Stimulated activated CD4-positive, alpha-beta T cell treated with anti-CD3 and anti-CD28 coated beads, Interleukin-15, amount 100 ng/mL, for 24 hours (primary cell): Measurements from ENCODE around the gene WASF3.

Experiments
- DNase-seq: peaks from one replicate; pipeline ENCODE4 v3.0.0-alpha.2; 2020

WASF3 gene

DNA sequence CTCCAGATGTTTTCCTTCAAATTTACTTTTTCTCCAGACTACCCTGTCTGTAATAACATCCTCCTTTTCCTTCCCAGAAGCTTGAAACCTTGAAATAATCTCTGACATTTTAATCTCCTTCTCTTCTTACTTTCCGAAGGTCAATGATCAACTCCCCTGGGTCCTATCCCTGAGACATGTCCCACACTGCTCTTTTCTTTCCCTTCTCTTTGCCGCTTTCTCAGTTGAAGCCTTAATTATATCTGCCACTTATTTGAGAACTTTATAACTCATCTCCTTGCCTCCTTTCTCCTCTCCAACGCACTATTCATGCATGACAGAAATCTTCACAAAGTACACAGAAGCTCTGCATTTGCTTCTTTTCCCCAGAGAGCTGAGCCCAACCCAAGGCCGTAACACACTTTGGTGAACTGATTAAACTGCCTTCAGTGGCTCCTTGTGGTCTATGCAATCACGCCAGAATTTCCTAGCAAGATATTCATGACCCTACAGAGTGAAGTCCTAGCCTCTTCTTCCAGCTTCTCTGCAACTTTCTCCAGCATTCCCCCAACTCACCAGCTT, 9.2 kb upstream of the WASF3 start:
- DNase-seq: no peak

DNA sequence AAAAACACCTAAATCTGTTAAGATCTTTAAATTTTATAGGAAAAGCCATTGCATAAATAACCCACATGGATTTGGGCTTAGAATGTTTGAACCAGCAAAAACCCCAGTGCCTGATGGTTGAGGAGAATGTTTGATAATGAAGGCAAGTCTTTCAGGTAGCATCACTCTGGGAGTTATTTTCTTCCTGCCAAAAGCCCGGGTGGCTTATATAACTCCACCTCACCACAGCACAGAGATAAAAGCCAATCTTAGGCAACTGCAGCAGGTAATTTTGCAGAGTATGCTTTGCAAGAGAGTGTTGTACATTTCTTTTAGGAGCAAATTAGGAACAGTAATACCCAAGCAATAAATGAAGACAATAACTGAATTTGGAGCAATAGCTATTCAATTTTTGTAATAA, 7.8 kb upstream of the WASF3 start:
- DNase-seq: no peak

DNA sequence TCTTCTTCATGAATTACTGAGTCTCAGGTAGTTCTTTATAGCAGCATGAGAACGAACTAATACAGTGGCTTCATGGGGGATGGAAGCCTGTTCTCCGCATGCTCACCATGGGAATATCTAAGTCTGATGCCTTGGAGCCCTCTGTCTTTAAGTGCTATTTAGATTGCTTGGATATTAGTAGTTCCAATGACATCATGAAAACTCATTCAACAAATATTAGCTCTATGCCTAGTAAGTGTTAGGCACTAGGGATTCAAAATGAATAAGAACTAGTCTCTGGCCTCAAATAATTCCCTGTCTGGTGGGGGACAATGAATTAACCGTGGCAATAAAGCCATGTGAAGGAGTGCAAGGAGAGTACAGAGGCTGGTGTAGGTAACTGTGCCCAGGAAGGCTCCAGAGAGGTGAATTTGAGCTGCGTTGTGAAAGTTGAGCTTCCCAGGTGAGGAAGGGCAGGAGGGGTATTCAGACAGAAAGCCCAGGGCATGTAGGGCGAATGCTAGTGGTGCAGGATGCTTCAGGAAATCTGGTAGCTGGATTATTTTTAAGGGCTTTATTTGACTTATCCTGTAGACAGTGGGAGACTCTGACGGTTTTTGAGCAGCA, 6.1 kb upstream of the WASF3 start:
- DNase-seq: no peak

DNA sequence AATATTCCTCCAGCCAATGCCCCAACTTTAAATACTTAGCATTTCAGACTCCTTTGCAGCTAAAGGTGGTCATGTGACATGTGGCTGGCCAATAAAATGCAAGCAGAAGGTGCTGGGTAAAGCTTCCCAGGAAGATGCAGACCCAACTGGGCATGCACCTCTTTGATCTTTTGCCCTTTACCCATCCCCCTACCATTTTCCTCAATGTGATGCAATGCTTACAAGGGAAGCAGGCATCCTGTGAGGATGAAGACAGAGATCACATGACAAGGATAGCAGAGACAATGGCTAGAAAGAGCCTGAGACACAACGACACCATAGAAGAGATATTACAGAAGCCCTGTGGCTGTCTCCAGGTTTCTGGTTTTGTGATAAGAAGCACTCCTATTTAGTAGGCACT, 2.1 kb upstream of the WASF3 start:
- DNase-seq: no peak

DNA sequence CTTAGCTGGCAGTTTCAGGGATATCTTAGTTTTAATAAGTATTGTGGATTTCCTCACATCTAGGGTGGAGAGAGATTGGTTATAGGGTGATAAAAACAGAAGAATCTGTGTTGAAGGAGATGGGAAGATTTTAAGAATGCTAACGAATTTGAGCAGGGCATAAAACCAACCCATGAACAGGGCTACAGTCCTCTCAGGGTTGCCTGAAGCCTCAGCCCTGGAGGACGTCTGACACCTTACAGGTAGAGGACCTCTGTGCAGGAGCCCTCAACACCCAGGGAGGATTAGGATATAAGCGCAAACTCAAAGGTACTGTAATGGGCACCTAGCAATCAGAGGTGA, 461 bp upstream of the WASF3 start:
- no peak for DNase-seq

DNA sequence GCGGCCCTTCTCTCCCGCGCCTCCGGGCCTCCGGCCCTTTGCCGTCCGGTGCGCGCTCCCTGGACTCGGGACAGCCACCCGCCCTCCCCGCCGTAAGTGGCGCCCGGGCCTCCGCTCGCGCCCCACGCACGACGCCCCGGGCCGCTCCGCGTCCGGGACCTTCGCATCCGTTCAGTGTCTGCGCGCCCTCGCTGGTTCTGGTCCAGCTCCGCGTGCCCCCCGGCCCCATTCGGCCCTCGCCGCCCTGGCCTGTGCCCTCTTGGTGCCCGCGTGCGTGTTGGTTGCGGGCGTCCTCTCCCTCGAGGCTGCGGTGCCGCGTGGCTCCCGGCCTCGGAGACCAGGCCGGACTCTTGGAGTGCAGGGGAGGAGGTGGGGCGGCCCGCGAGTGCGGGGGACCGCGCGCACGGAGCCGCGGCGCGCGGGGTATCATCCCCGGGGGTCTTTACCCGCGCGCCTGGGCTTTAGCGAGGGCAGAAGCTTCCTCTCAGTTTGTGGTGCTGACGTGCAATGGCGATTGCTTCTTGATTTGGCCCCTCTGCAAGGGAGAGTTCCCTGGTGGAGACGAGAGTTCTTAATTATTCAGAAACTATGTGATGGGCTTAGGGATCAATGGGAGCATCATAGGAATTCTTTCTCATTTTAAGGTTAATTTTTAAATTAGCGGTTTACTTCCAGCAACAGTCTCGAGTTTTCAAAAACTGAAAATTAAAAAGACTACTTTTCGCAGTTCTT, 757 bp downstream of the WASF3 start:
- peak; percentile 3 for DNase-seq

DNA sequence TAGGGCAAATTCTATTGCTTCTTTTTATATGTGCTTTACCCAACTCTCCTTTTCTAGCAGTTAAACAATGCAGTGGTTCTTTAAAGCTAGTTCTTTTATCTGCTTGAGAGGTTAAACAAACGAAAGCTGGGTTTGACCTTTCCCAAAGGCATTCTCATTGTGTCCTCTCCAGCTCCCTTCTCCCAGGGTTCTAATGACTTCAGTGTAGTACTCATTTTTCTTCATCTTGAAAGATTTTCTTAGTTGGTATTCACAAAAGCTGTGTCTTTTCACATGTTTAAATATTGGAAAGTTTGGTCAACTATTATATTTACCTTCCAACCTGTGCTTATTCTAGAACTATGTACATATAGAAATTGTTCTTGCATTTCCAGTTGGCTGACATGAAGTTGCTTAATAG, 1.5 kb downstream of the WASF3 start:
- DNase-seq: no peak

DNA sequence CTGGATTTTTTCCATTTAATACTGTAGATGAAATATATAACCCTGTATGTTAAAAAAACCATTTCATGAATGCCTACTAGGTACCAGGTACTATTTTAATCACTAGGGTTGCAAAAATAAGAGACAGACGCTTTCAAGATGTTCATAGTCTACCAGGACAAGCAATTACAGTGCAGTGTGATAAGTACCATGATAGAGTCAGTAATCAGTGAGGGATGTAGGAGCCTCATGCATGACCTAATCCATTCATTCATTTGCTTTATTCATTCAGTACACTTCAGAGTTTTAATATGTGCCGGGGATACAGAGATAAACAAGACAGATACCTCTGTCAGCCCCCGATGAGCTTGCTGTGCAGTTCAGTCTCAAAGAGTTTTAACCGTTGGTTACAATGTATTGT, 3.0 kb downstream of the WASF3 start:
- DNase-seq: no peak

DNA sequence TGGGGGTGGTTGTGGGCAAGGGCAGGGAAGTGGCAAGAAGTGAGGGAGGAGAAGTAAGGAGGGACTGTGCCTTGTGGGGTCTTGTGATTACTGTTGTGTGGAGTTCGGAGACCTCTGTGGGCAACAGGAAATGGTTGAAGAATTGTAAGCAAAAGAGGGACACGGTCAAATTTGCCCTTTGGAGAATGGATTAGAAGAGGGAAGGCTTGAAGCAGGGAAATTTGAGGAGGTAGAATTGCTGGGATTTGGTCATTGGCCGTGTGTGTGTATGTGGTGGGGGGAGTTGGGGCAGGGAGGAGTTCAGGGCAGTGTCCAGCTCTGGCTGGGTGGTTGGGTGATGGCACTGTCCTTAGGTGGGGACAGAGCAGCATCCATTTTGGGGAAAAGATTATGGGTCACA, 3.6 kb downstream of the WASF3 start:
- DNase-seq: no peak

DNA sequence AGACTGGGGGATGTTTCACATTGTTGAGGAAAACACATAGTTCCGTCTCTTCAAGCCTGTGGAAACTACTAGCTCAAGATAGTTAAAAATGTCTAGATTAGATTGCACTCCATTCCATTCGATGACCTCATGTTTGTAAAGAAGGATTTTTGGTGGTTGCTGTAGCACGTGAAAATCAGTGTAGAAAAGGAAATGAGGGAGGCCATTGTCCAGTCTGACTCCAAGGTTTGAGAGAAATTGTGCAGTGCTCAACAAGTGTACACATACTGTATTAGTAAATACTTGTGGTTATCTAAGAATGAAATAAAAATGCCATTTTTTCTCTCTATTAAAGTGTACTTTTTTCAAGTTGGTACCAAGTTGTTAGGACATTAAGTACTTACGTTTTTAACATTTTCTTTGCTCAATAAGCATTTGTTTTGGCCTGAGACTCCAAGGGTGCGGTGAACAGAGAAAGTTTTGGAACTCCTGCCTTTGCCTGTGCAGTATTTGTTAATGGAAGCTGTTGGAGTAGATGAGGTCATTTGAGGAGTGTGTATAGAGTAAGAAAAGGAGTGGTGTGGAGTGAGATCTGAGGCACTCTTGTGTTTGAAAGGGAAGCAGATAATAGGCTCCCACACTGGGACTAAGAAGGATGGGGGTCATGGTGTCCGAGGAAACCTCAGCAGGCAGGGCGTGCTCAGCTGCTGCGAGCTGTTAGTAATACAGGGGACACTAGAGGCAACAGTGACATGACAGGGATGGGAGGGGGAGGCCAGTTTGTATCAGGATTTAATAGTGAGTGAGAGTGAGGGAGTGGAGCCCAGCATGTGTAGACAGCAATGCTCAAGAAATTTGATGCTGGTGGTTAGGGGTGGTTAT, 4.4 kb downstream of the WASF3 start:
- no peak for DNase-seq

DNA sequence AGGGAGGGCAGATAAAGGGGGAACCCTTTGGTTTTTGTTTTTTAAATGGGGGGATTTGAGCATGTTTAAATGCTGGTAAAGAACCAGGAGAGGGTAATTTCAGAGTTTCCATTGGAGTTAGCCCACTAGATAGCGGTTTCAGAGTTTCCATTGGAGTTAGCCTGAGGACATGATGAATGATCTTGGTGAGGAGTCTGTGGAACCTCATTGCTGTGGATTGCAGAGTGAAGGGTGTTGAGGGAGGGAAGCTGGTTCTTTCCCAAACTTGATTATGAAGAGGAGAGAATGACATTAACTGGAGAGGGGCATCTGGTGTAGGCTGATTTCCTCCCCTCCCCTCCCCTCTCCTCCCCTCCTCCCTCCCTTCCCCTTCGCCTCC, 5.0 kb downstream of the WASF3 start:
- DNase-seq: no peak

DNA sequence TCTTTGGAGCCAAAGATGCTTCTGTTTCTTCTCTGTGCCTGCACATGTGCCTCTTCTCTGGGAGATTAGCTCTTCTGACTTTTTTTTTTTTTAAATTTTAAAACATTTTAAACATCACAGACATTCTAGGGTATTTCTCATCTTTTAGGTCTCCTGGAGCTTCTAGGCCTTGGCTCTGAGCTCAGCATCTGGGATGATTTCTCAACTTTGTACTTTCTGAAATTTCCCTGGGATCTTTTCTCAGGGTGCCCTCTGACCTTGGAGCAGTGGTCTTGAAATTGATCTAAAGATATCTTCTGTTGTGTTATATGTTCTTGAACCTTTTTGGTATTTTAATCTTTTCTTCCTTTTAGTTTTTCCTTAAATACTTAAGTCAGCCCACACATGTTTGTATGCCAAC, 6.2 kb downstream of the WASF3 start:
- DNase-seq: no peak

DNA sequence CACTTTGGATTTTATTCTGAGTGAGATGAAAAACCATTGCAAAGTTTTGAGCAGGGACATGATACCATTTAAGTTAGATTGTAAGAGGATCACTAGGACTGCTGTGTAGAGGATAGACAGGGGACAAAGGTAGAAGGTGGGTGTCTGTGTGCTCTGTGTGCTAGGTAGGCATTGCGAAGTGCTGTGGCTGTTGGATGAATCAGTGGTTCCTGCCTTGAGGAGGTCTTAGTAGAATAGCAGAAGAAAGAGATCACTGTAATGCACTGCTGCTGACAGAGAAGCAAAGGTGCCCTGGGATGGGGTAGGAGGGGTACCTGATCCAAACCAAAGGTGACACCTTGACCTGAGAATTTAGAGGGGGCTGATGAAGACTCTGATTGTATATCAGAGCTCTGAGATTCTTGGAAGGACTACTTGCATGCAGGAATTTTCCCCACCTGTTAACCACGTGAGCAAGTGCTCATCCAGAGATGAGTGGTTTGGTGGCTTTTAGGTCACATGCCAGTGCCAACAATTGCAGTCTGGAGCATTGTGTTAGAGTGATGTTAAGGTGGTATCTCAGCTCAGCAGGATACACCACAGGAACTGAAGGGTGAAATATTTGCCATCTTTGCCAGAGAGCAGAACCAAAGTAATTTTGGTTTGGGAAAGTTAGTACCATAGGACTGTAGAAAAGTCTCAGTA, 10.8 kb downstream of the WASF3 start:
- no peak for DNase-seq

DNA sequence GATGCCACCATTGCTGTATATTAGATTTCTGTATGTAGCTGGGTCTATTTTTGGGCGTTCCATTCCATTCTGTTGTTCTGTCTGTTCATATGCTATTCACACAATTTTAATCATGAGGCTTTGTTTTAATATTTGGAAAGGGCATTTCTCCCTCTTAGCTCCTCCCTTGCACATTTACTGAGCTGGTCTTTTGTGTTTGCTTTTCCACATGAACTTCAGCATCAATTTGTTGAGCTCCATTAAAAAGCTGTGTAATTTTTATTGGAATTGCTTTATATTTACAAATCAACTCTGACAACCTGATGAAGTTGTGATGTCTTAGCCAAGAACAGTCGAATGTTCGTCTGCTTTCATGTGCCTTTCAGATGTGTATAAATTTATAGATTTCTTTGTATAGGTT, 14.0 kb downstream of the WASF3 start:
- DNase-seq: no peak

DNA sequence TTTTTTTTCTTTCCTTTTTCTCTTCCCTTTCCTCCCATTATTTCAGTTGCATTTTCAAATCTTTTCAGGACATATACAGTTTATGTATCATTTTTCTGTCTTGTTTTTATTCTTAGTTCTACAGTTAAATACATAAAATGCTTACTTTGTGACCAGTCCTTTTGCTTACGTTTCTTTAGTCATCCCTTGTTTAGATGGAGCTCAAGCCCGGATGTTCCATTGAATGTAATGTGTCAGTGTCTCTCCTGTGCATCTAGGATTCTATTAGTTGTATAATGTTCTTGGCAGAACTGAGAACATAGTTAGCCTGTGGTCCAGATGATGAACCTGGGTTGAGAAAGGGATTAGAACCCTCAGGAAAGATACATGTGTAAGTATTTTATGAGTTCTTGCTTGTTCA, 17.8 kb downstream of the WASF3 start:
- no peak for DNase-seq

DNA sequence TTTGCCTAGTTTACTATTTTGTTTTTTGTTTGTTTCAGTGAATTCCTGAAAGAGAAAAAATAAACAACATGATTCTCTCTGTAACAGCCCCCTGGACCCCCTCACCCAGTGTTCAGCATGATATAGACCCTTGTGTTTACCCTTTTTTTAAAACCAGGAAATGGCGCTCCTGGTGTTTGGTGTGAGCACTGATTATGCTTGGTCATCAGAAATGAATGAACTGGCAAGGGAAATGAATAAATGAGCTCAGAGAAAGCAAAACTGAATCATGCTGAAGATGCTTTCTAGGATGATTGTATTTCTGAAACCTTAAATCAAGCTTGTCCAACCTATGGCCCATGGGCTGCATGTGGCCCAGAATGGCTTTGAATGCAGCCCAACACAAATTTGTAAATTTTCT, 22.1 kb downstream of the WASF3 start:
- no peak for DNase-seq

DNA sequence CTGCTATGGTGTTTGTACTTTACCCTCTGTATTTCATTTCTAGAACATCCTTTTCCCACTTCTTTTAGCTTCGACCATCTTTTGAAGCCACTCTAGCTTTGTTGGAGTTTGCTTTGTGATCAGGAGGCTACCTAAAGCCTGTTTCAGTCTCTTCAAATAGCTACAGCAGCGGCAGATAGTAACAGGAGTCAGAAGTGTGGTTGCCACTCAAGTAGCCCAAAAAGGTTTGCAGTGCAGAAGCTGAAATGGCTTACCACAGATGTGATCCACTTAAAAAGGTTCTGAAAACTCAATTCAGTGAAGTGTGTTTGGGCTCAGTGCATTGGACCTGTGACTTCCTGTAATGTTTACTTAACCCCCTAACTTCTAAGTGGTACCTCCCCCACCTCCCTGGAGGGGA, 26.2 kb downstream of the WASF3 start:
- no peak for DNase-seq

DNA sequence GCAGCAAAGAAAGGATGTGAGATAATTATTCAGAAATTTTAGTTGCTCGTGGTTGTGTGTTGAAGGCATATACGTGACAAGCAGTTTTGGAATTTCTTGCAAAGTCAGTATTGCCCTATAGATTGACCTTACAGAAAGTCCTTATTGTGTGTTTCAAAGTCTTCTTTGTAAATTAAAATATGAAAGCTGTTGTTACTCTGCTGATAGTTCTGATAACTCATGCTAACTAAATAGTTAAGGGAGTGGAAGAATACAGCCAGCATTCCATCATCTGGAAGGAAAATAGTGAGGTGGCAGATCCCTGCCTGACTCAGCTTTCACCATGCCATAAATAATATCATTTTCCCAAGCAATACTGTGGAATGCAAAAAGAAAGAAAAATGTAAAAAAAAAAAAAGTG, 27.2 kb downstream of the WASF3 start:
- DNase-seq: no peak

DNA sequence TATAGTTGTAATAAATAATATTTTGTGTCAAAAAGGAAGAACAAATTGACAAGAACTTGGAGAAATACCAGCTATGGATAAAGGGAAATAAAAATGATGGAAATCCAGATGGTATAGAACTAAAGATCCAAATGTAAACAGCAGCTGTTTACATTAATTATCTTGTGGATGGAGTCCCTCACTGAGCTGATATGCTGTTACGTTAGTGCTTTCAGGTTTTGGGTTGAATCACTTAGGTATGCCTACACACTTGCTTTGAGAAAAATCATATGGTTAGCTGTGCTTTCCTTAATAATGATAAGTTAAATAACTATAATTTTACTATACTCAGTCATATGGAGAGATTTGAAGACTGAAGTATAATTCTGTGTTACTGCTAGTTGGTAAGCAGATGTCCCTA, 27.7 kb downstream of the WASF3 start:
- no peak for DNase-seq

DNA sequence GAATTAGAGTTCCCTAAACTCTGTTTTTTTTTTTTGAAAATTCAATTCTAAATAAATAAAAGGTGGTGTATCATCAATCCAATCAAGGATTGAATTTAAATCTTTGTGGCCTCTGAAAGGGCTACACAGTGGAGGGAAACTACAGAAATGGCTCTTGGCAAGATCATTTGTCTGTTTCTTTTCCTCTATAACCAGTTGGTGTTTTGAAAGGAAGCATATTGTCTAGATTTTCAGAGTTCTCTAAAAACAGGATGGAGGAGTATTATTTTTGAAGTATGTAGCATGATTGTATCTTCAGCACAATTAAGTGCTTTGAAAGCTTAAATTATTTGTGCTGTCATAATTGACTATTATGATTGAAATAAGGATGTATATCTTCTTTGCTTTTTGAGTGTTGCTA, 29.8 kb downstream of the WASF3 start:
- DNase-seq: no peak

DNA sequence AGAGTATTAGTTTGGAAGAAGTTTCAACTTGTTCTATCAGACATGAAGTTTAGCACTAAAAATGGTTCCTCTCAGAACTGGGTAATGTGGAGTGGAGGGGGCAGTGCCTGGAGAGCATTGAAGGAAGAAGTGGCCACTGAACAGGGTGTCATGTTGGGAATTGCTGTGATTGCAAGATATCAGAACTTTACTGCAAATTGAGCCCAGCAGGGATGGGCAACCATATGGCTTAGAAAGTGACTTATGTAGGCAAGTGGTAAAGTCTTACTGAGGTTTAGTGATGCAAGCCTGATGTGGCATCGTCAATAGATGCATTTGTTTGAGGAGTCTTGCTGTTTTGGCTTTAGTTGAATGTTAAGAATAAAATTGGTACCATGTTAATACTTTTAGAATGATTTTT, 31.7 kb downstream of the WASF3 start:
- DNase-seq: no peak

DNA sequence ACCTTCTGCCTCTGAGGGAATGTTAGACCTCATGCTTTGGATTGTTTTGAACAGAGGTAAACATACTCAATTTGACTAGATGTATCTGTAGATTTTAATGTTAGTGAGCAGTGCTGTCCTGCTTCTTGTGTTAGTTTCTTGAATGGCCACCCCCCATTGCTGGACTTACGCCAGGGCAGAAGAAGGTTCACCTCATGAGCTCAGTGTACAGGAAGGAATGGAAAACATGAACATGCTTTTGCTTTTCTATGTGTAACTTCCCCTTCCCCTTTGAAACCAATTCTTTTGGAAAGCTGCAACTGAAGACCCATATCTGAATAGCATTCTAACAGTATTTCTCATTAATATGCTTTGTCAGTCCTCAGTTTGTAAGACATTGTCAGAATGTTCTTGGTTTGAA, 32.3 kb downstream of the WASF3 start:
- no peak for DNase-seq

DNA sequence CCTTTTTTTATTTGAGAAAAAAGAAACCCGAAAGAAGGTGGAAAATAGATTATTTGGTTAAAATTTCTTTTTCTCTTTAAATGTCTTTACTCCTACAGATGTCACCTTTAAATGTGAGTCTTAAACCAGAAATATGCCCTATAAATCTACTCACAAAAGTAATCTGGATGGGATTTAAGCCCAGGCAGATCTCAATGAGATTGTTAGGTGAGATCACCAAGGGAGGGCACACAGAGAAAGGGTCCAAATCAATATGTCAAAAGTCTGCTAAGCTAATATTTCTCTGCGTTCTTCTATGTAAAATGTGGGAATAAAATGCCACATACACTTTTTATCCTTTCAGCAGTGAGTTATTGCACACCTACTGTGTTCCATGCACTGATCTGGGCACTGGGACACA, 32.9 kb downstream of the WASF3 start:
- no peak for DNase-seq

DNA sequence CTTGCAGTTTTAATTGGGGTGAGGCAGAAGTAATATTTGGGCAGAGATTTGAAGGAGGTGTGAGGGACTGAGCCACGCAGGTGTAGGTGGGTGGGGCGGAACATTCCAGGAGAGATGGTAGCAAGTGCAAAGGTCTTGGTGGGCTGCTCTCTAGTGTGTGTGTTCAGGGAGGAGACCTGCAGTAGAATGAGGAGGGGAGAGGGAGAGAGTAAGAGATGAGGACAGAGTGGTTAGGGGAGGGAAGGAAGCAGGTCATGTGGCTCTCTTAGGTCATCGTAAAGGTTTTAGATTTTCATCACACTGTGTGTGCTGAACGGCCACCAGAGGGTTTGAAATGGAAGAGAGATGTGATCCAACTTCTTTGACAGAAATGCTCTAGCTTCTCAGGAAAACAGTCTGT, 33.5 kb downstream of the WASF3 start:
- no peak for DNase-seq
